Activated naive CD8-positive, alpha-beta T cell treated with anti-CD3 and anti-CD28 coated beads, Interleukin-2, amount 50 U/mL, for 16 hours (primary cell): ENCODE data around the gene PRKAG3.
A peak's percentile ranks its signal among the peaks of the same experiment; 100 is the strongest.
"Not testable (repeated sequence)": the region's sequence is repeated elsewhere in the genome, so short reads cannot be mapped to it uniquely, and the experiment has no call there.

Experiments
- DNase-seq: peaks from one replicate; pipeline ENCODE4 v3.0.0-alpha.2; 2020; ENCODE audit warnings: low read depth, low spot score

Gene PRKAG3

GRCh38 chr2:218863021-218863520 is 31.5 kb upstream of the PRKAG3 start:
- DNase-seq: no peak

- no peak for DNase-seq
Measured at GRCh38 chr2:218861645-218862318, 30.2 kb upstream of the PRKAG3 start.

DNA sequence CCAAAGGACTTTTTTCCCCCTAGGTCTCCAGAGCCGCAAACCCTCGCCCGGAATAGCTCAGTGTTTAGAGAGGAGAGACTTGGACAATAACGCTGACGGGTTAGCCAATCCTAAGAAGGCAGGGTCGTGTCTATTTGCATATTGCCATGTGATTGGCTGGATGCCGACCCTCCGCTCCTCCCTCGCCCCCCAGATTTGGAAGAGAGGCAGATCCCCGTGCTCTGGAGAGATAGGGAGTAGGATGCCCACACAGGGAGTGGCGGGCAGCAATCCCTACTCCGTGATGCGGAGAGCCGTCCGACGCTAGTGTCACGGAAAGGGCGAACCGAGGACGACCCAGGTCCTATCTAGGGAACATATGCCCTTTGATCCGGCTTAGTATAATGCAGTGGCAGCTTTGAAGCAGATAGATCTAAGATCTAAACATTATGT is 29.4 kb upstream of the PRKAG3 start:
- DNase-seq: no peak

- no peak for DNase-seq
Measured at GRCh38 chr2:218859988-218860831, 28.6 kb upstream of the PRKAG3 start.

DNA sequence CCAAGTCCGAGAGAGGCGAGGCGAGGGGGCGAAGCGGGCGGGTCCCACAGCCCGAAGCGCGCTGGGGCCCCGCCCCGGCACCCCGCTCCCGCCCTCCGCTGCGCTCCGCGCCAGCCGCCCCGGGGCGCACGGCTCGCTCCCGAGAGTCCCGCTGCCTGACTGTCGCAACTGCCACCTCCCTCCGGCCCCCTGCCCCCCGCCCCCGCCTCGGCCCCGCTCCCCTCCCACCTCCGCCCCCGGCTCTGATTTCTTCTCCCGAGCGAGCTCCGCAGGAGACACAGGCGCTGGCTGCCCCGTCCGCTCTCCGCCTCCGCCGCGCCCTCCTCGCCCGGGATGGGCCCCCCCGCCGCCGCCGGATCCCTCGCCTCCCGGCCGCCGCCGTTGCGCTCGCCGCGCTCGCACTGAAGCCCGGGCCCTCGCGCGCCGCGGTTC is 28.0 kb upstream of the PRKAG3 start, which contains the start of gene WNT6:
Gene WNT6 (plus strand): TSS at position 250 of the 432 bp plus-strand sequence. CDS start 233 bp downstream, outside the sequence.
- DNase-seq: no peak

DNA sequence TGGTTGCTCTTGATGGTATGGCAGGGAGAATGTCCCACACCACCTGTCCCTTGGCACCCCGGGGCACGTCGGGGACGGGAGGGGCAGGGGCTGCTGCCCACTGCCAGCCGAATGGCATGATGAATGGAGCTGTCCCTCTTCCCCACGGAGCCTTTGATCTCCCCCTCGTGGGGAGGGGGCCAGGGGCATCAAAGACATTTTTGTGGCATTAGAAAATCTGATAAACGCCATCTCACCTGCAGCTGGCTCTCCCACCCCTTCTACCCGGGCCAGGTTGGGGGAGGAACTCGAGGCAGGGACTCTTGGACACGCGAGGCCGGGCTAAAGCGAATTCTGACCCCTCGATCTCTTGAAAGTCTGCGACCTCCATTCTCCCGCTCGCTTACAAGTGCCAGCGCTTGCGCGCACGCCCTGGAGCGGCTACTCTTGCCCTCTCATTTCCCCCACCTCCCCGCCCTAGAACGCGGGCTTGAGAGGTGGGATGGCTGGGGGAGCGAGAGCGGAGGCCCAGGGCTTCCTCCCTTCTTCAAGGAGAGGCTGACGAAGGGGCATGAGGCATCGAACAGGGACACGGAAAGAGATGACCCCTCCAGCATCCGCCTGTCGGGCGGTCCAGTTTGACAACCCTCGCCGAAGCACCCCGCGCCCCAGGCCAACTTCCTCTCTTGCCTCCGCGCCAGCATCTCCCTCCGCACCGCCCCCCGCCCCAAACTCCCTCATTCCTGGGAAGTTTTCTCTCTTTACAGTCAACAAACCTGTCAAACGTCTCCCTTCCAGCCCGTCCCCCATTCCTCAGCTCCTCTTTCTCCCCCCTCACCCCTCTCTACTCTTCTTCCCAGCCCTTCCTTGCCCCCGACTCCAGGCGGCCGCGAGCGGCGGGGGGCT is 27.3 kb upstream of the PRKAG3 start:
- no peak for DNase-seq

DNA sequence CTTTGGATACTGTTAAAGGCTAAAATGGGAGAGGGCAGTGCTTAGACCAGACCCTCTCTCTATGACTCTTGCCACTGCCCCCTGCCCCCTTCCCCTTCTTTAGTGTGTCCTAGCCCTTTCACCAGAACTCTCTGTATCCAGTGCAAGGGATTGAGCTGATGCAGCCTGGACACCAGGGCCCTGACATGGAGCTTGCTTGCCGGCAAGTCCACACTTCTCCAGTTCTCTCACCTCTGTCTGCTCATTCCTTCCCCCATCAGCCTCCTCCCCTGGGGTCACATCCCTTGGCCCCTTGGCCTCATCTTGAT is 26.5 kb upstream of the PRKAG3 start:
- DNase-seq: no peak

GRCh38 chr2:218857371-218858137 is 26.0 kb upstream of the PRKAG3 start:
- DNase-seq: no peak

- no peak for DNase-seq
Measured at GRCh38 chr2:218856896-218857243, 25.3 kb upstream of the PRKAG3 start.

DNA sequence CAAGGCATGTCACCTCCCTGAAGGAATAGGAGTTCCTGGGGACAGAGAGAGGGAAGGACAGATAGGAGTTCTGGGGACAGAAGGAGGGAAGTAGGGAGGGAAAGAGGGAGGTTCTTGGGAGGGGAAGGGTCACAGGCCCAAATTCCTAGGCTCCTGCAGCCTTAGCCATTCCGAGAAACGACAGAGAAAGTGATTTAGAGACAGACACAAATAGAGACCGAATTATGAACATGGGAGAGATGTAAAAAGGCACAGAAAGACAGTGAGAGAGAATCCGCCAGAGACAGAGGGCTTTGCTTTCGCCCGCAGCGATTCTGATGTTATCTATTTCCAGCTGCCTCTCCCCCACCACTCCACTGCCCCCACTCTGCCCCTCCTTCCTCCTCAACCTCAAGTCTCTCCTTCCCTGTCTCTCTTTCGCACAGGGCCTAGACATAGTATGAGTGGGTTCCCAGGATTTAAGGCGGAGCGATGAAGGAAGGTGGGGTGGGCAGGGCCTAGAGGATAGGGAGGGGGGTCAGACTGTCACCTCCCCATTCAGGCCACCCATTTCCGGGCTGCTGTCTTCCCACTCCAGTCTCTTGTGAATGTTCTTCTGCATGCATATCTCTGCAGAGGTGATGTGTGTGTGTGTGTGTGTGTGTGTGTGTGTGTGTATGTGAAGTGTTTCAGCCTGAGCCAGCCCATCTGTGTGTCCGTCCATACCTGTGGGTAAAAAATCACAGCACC is 24.7 kb upstream of the PRKAG3 start:
- DNase-seq: no peak

DNA sequence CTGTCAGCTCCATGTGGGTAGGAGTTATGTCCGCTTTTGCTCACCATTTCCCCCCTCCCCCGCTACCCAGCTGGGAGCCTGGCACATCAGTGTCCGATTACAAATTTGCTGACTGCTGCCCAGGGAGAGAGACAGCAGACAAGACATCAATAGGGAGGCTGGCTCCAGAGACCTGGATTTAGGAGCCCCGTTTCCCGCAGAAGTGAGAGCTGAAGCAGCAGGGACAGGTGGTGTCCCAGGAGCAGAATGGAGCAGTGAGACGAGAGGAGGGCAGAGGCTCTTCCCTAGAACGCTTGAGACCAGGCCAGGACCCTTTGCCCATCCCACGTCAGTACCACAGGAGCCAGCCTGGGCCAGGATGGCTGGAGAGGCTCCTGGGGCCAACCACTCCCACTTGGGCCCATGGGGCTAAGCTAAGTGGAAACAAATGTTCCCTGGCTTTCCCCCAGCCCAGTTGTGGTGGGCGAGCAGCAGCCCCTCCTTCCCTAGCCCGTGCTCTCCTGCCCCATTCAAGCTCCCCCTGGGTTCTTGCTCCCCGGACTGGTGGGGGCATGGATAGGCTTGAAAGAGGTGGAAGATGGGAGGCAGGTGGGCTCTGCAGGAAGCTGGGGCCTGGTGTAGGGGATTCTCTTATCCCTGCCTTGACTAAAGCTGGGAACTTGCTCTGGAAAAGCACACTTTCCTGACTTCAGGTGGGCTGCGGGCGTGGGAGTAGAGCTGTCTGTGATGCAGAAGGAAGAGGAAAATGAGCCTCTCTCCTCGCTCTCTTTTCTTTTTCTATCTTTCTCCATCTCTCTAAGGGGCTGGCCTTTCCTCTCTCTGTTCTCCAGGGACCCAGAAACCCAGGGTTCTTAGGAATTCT is 23.9 kb upstream of the PRKAG3 start:
- no peak for DNase-seq

GRCh38 chr2:218854860-218855259 is 23.3 kb upstream of the PRKAG3 start:
- DNase-seq: no peak

DNA sequence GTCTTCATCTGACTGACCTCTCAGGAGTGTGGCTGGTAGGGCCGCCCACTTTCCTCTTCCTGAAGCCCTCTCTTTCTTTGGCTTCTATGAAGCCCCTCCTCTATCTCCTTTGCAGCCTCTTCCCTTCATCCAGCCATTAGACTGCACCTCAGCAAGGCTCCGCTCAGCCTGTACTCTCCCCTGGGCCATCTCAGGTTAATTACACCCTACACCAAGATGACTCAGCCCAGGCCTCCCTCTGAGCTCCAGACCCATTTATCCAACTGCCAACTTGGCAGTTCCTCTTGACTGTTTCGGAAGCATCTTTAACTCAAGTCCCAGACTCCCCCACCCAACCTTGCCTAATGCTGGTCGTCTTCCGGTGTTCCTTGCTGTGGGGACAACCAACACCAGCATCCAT is 22.2 kb upstream of the PRKAG3 start:
- DNase-seq: no peak

DNA sequence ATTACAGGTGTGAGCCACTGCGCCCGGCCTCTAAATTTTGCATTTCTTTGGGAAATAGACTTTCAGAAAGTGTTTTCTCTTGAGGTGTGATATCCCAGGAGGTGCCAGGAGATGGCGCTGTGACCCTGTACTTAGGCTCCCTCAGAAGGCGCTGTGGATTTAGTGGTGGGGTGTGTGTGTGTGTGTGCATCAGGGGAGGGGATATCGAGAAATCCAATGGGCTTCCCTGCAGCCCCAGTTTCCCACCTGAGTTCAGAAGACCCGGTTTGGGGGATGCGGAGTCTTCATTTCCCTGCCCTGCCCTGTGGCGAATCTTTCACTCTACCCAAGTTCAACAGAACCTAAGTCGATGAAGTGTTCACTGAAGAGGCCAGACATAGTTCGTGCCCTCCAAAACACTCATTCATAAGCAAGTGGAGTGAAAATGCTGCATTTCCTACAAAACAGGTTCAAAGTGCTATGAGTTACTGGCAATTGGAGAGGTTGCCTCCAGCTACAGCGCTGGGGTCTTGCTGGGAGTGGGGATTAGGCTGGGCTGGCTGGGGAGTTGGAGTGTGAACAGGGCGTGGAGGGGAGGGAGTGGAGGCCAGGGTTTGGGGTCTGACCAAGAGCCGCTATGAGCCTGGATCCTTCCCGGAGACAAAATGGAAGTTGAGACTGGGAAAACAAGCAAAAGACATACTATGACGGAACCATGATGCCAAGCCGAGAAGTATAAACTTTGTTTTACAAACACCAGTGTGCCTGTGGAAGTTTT is 21.5 kb upstream of the PRKAG3 start:
- DNase-seq: peak; percentile 26

DNA sequence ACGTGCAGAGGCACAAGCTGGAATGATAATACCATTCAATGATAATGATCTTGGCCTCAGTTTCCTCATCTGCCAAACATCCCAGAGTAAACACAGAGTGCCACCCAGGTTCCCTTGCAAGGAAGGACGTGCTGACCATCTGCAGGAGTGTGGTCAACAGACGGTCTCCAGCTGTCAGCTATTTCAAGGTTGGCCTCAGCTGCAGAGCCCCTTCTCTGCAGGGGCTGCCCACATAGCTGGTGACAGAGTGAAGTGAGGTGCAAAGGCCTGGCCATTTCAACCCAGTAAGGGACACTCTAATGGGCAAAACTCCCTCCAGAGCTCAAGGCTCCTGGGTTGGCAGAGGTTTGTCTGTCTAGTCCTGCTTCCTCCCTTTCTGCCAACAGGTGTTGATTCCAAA is 19.7 kb upstream of the PRKAG3 start:
- DNase-seq: no peak

- DNase-seq: no peak
Measured at GRCh38 chr2:218850796-218851195, 19.2 kb upstream of the PRKAG3 start.

DNA sequence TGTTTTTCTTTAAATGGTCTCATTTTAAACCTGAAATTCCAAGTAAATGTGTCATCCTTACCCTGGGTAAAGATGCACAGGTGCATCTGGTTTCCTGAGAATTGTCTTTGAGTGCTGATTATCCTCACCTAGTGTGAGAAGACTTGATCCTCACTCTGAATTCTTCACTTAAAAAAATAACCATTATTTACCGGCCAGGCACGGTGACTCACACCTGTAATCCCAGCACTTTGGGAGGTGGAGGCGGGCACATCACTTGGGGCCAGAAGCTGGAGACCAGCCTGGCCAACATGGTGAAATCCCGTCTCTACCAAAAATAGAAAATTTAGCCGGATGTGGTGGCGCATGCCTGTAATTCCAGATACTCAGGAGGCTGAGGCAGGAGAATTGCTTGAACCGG is 18.1 kb upstream of the PRKAG3 start:
- no peak for DNase-seq

GRCh38 chr2:218846963-218847362 is 15.4 kb upstream of the PRKAG3 start:
- not testable (repeated sequence) for DNase-seq

DNA sequence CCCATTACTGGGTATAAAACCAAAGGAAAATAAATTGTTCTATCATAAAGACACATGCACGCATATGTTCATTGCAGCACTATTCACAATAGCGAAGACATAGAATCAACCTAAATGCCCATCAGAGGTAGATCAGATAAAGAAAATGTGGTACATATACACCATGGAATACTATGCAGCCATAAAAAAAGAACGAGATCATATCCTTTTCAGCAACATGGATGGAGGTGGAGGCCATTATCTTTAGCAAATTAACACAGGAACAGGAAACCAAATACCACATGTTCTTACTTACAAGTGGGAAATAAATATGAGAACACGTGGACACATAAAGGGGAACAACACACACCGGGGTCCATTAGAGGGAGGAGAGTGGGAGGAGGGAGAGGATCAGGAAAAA is 12.7 kb upstream of the PRKAG3 start:
- not testable (repeated sequence) for DNase-seq
